ENCODE measurements around the gene RLN2.

Gene RLN2

DNA sequence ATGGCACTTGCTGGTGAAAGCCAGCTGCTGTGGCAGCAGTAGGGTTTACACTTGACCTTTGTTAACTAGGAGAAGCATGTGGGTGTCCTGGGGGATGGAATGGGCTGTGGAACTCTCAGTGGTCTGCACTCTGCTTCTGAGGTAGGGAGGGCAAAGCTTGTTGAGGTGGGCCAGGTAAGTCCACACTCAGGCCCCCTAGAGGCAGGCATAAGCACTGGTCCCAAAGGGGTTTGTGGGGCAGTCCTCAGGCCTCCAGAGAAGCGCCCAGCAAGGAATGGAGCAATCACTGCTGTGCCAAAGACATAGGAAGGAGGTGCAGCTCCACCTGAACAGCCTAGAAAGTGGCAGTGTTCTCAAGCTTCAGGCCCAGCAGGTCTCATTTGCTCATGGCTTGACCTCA is 38.6 kb downstream of the RLN2 start:
- no peak for DNase-seq

GRCh38 chr9:5264219-5264595 is 40.3 kb downstream of the RLN2 start:
- DNase-seq: no peak

- DNase-seq: no peak
Measured at GRCh38 chr9:5263351-5264218, 40.9 kb downstream of the RLN2 start.

Data from right hindlimb (tissue), 1 donor.